ENCODE measurements around the gene FKBP5. TPM values are rescaled to one million over a fixed set of nuclear protein-coding genes. Genes with fewer than 3 reads are reported as not detected.

The FKBP5 gene
- total RNA-seq, 1 experiment from 2014 or later, result 14.3 TPM

DNA sequence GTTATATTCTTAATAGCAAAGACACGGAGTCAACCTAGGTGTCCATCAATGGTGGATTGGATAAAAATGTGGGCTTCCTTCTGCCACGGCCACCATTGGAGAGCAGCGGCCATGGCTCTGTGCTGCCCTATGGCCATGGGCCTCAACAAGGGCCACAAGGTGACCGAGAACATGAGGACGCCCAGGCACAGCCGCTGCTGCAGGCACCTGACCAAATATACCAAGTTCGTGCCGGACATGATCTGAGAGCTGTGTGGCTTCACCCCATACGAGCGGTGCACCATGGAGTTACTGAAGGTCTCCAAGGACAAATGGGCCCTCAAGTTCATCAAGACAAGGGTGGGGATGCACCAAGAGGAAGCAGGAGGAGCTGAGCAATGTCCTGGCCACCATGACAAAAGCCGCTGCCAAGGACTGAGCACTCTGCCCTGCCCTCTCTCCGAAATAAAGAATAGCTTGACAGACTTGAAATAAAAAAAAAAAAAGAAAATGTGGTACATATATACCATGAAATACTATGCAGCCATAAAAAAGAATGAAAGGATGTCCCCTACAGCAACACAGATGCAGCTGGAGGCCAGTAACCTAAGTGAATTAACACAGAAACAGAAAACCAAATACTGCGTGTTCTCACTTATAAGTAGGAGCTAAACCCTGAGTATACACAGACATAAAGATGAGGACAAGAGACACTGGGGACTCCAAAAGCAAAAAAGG, 81.0 kb downstream of the FKBP5 start:
- TF ChIP-seq, protein P1, sequence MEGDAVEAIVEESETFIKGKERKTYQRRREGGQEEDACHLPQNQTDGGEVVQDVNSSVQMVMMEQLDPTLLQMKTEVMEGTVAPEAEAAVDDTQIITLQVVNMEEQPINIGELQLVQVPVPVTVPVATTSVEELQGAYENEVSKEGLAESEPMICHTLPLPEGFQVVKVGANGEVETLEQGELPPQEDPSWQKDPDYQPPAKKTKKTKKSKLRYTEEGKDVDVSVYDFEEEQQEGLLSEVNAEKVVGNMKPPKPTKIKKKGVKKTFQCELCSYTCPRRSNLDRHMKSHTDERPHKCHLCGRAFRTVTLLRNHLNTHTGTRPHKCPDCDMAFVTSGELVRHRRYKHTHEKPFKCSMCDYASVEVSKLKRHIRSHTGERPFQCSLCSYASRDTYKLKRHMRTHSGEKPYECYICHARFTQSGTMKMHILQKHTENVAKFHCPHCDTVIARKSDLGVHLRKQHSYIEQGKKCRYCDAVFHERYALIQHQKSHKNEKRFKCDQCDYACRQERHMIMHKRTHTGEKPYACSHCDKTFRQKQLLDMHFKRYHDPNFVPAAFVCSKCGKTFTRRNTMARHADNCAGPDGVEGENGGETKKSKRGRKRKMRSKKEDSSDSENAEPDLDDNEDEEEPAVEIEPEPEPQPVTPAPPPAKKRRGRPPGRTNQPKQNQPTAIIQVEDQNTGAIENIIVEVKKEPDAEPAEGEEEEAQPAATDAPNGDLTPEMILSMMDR (IDR thresholded peaks at IDR 0.05; ENCODE audit: unreplicated experiment), result no peak
- CTCF ChIA-PET, result no interaction called here

DNA sequence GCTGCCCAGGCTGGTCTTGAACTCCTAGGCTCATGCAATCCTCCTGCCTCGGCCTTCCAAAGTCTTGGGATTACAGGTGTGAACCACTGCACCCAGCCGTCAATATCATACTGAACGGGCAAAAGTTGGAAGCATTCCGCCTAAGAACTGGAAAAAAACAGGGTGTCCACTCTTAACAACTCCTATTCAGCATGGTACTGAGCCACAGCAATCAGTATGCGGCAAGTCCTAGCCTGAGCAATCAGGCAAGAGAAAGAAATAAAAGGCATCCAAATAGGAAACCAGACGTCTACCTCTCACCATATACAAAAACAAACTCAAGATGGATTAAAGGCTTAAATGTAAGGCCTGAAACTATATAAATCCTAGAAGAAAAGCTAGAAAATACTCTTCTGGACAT, 83.1 kb downstream of the FKBP5 start:
- CTCF ChIA-PET, result no interaction called here
- DNase-seq, result no peak
- BruUV-seq (replicated peaks), result no TSS peak
- peaks cover 5% of the 10 kb centered on the region for H3K36me3 Mint-ChIP-seq (ENCODE audit: insufficient read depth, unreplicated experiment)
- intact Hi-C loops (cut with micrococcal nuclease; ENCODE audit: unreplicated experiment), result loop anchor here (10.0 kb wide), 1 partner anchor 79 kb away; the partner anchor contains the start of gene FKBP5
- no peak overlapping the region for H3K27ac Mint-ChIP-seq (ENCODE audit: unreplicated experiment)
- TF ChIP-seq, protein P1 (IDR thresholded peaks at IDR 0.05; ENCODE audit: unreplicated experiment), result no peak
- no peaks in the 10 kb centered on the region for H3K9me3 Mint-ChIP-seq (ENCODE audit: low read depth, unreplicated experiment)
- no peak overlapping the region for H3K4me3 Mint-ChIP-seq (ENCODE audit: low read depth, unreplicated experiment)
- H3K4me1 Mint-ChIP-seq (ENCODE audit: low read depth, unreplicated experiment), result peaks cover 36% of the 10 kb centered on the region
- no peaks in the 10 kb centered on the region for H3K27me3 Mint-ChIP-seq (ENCODE audit: unreplicated experiment)

More for the DNA sequence above, 81.0 kb downstream of the FKBP5 start:
- H3K9me3 Mint-ChIP-seq (ENCODE audit: low read depth, unreplicated experiment), result no peaks in the 10 kb centered on the region
- H3K36me3 Mint-ChIP-seq (ENCODE audit: insufficient read depth, unreplicated experiment), result peaks cover 5% of the 10 kb centered on the region
- intact Hi-C loops (cut with micrococcal nuclease; ENCODE audit: unreplicated experiment), result loop anchor here (10.0 kb wide), 1 partner anchor 77 kb away; the partner anchor contains the start of gene FKBP5
- no TSS peak for BruUV-seq (replicated peaks)
- H3K27me3 Mint-ChIP-seq (ENCODE audit: unreplicated experiment), result no peaks in the 10 kb centered on the region
- H3K4me3 Mint-ChIP-seq (ENCODE audit: low read depth, unreplicated experiment), result no peak overlapping the region
- no peak overlapping the region for H3K27ac Mint-ChIP-seq (ENCODE audit: unreplicated experiment)
- no peak for DNase-seq
- peaks cover 15% of the 10 kb centered on the region for H3K4me1 Mint-ChIP-seq (ENCODE audit: low read depth, unreplicated experiment)

DNA sequence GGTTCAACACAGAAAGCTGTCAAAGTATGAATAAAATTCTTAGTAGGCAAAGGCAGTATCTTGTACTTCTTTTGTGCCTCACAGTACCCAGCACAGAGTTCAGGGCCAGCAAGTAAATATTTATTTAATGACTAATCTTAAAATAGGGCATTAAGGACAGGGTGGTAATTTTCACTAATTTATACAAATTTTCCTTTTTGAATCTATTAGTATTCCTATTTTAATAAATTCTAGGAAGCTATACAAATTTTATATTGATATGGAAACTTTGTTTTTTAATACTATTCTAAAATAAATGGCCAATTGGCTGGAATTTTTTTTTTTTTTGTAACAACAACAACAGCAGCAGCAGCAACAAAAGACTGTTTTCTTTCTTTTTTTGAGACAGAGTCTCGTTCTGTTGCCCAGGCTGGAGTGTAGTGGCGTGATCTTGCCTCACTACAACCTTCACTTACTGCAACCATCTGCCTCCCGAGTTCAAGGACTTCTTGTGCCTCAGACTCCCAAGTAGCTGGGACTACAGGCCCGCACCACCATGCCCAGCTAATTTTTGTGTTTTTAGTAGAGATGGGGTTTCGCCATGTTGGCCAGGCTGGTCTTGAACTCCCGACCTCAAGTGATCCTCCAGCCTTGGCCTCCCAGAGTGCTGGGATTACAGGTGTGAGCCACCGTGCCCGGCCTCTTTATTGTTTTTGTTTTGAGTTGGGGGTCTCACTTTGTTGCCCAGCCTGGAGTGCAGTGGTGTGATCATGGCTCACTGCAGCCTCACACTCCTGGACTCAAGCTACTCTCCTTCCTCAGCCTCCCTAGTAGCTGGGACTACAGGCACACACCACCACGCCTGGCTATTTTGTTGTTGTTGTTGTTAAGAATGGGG, 85.2 kb downstream of the FKBP5 start:
- no peak overlapping the region for H3K27ac Mint-ChIP-seq (ENCODE audit: unreplicated experiment)
- TF ChIP-seq, protein P1 (IDR thresholded peaks at IDR 0.05; ENCODE audit: unreplicated experiment), result no peak
- no peaks in the 10 kb centered on the region for H3K27me3 Mint-ChIP-seq (ENCODE audit: unreplicated experiment)
- peaks cover 5% of the 10 kb centered on the region for H3K36me3 Mint-ChIP-seq (ENCODE audit: insufficient read depth, unreplicated experiment)
- peaks cover 39% of the 10 kb centered on the region for H3K4me1 Mint-ChIP-seq (ENCODE audit: low read depth, unreplicated experiment)
- BruUV-seq (replicated peaks), result no TSS peak
- H3K9me3 Mint-ChIP-seq (ENCODE audit: low read depth, unreplicated experiment), result no peaks in the 10 kb centered on the region
- no peak overlapping the region for H3K4me3 Mint-ChIP-seq (ENCODE audit: low read depth, unreplicated experiment)
- DNase-seq, result no peak
- intact Hi-C loops (cut with micrococcal nuclease; ENCODE audit: unreplicated experiment), result loop anchor here (5.0 to 10.0 kb wide), 2 partner anchors 81 to 134 kb away; partner anchors contain the start of genes ARMC12 and FKBP5
- CTCF ChIA-PET, result interaction anchor here (1.3 kb wide), 1 partner anchor 16 kb away, joined by 3 read pairs; no protein-coding TSS in a partner anchor

DNA sequence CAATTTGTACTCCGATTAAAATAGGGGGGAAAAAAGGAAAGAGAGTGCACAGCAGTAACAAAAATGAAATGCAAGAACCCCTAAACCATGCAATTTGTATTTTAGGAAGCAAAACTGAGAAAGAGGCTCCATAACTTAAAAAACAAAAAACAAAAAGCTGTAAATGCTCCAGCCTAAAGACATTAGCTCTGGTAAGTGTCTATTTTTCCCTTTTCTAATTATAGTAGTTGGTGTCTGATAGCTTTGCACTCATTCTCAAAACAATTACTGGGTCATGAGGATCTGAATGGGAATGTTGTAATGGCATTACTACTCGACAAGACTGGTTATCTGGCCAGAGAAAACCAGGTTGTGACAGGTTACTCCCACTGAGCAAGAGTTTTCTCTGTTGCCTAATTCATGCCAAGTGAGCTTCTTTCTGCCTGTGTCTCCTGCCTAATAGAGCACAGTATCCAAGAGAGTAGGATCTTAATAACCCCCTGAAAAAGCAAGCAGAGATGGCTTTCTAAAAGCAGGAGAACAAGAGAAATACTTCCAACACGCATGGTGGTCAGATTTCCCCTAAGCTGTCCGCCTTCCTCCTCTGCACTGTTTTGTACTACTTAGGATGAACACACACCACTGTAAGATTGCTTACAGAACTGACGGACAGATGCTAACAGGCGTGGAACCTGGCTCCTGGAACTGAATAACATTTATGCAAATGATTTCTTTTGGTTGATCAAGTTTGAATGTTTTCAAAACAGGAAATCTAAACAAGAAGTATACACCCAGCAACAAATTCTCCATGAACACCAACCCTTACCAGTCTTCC, 86.4 kb downstream of the FKBP5 start:
- no peaks in the 10 kb centered on the region for H3K27me3 Mint-ChIP-seq (ENCODE audit: unreplicated experiment)
- intact Hi-C loops (cut with micrococcal nuclease; ENCODE audit: unreplicated experiment), result loop anchor here (5.0 to 10.0 kb wide), 2 partner anchors 82 to 135 kb away; partner anchors contain the start of genes ARMC12 and FKBP5
- H3K4me1 Mint-ChIP-seq (ENCODE audit: low read depth, unreplicated experiment), result peaks cover 39% of the 10 kb centered on the region
- DNase-seq, result no peak
- CTCF ChIA-PET, result interaction anchor here (0.6 to 1.3 kb wide), 5 partner anchors 13 to 138 kb away, joined by 3 to 7 read pairs (median 4); no protein-coding TSS in a partner anchor
- no TSS peak for BruUV-seq (replicated peaks)
- TF ChIP-seq, protein P1 (IDR thresholded peaks at IDR 0.05; ENCODE audit: unreplicated experiment), result no peak
- H3K27ac Mint-ChIP-seq (ENCODE audit: unreplicated experiment), result no peak overlapping the region
- no peak overlapping the region for H3K4me3 Mint-ChIP-seq (ENCODE audit: low read depth, unreplicated experiment)
- peaks cover 5% of the 10 kb centered on the region for H3K36me3 Mint-ChIP-seq (ENCODE audit: insufficient read depth, unreplicated experiment)
- no peaks in the 10 kb centered on the region for H3K9me3 Mint-ChIP-seq (ENCODE audit: low read depth, unreplicated experiment)
